ENCODE results near the gene SCLT1.

The SCLT1 gene

DNA sequence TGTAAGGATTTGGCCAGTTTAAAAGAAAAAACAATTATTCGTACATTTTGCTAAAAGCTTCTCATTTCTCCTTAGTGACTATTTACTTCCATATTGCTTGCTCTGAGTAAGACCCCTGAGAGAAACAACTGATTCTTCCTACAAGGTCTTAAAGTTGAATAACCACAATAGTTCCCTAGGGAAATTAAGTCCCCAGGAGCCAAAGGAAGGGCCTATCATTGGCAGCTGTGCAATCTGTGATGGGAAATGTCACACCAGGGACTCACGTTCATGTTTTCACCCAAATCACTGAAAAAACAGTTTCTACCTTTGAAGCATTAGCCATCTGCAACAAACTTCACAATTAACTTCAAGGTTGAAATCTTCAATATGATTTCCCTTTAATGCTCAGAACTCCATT lies 217.1 kb downstream of the SCLT1 start:
- no peak for TF ChIP-seq EGR1 (IDR thresholded peaks at IDR 0.05)
- TF ChIP-seq NFIC (IDR thresholded peaks at IDR 0.05) = no peak
- TF ChIP-seq TEAD4 (IDR thresholded peaks at IDR 0.05) = no peak
- no peak for TF ChIP-seq USF1 (IDR thresholded peaks at IDR 0.05)
- TF ChIP-seq CREB1 (IDR thresholded peaks at IDR 0.05; ENCODE audit: low read depth) = no peak
- TF ChIP-seq FOXM1 (IDR thresholded peaks at IDR 0.05; ENCODE audit: borderline replicate concordance, low read depth) = no peak
- no peak for TF ChIP-seq RAD21 (IDR thresholded peaks at IDR 0.05; ENCODE audit: low read depth)
- no peak for TF ChIP-seq TCF12 (IDR thresholded peaks at IDR 0.05; ENCODE audit: low read depth)
- TF ChIP-seq CEBPB (IDR thresholded peaks at IDR 0.05) = no peak
- no peak for TF ChIP-seq EP300 (IDR thresholded peaks at IDR 0.05; ENCODE audit: borderline replicate concordance)
- no peak for TF ChIP-seq TAF1 (IDR thresholded peaks at IDR 0.05; ENCODE audit: low read depth)
- TF ChIP-seq, protein P1, sequence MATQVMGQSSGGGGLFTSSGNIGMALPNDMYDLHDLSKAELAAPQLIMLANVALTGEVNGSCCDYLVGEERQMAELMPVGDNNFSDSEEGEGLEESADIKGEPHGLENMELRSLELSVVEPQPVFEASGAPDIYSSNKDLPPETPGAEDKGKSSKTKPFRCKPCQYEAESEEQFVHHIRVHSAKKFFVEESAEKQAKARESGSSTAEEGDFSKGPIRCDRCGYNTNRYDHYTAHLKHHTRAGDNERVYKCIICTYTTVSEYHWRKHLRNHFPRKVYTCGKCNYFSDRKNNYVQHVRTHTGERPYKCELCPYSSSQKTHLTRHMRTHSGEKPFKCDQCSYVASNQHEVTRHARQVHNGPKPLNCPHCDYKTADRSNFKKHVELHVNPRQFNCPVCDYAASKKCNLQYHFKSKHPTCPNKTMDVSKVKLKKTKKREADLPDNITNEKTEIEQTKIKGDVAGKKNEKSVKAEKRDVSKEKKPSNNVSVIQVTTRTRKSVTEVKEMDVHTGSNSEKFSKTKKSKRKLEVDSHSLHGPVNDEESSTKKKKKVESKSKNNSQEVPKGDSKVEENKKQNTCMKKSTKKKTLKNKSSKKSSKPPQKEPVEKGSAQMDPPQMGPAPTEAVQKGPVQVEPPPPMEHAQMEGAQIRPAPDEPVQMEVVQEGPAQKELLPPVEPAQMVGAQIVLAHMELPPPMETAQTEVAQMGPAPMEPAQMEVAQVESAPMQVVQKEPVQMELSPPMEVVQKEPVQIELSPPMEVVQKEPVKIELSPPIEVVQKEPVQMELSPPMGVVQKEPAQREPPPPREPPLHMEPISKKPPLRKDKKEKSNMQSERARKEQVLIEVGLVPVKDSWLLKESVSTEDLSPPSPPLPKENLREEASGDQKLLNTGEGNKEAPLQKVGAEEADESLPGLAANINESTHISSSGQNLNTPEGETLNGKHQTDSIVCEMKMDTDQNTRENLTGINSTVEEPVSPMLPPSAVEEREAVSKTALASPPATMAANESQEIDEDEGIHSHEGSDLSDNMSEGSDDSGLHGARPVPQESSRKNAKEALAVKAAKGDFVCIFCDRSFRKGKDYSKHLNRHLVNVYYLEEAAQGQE (IDR thresholded peaks at IDR 0.05; ENCODE audit: low read depth) = no peak
- TF ChIP-seq MAX (IDR thresholded peaks at IDR 0.05) = no peak
- no peak for TF ChIP-seq YY1 (IDR thresholded peaks at IDR 0.05; ENCODE audit: low read depth)

DNA sequence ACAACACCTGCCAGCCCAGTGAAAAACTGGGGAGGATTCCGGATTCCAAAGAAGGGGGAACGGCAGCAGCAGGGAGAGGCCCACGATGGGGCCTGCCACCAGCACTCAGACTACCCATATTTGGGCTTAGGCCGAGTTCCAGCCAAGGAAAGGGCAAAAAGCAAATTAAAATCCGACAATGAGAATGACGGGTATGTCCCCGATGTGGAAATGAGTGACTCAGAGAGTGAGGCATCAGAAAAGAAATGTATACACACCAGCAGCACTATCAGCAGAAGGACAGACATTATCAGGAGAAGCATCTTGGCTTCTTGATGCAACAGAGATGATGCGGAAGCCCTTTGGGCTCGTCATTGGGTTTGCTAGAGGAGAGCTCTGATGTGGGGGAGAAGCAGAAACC lies 221.4 kb downstream of the SCLT1 start:
- no peak for TF ChIP-seq NFIC (IDR thresholded peaks at IDR 0.05)
- TF ChIP-seq FOXM1 (IDR thresholded peaks at IDR 0.05; ENCODE audit: borderline replicate concordance, low read depth) = no peak
- no peak for TF ChIP-seq TCF12 (IDR thresholded peaks at IDR 0.05; ENCODE audit: low read depth)
- TF ChIP-seq CREB1 (IDR thresholded peaks at IDR 0.05; ENCODE audit: low read depth) = no peak
- TF ChIP-seq TEAD4 (IDR thresholded peaks at IDR 0.05) = no peak
- no peak for TF ChIP-seq USF1 (IDR thresholded peaks at IDR 0.05)
- TF ChIP-seq ZBTB7A (IDR thresholded peaks at IDR 0.05; ENCODE audit: low read depth) = no peak
- TF ChIP-seq RAD21 (IDR thresholded peaks at IDR 0.05; ENCODE audit: low read depth) = no peak

GRCh38 chr4:128869776-128870509 lies 223.4 kb downstream of the SCLT1 start:
- no peak for TF ChIP-seq NFIC (IDR thresholded peaks at IDR 0.05)
- TF ChIP-seq, protein P1 (IDR thresholded peaks at IDR 0.05; ENCODE audit: low read depth) = no peak

DNA sequence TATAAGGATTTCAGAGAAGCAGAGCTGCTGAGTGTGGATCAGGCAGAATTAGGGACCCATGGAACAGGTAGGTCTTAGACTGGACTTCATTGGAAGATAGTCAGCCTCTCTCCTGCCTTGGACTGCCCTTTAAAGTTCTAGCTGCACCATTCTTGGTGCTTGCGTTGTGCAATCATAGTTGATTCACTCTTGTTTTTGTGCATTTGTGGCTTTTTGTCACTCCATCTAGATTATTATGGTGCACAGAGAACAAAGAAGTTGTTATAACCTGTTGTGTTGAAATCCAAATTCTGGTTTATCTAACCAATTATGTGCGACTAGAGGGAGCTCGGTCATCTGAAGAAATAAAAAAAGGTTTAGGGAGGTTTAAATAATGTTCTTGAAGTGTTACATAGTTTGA lies 224.6 kb downstream of the SCLT1 start:
- no peak for TF ChIP-seq NFIC (IDR thresholded peaks at IDR 0.05)
- TF ChIP-seq TCF12 (IDR thresholded peaks at IDR 0.05; ENCODE audit: low read depth) = no peak
- no peak for TF ChIP-seq TAF1 (IDR thresholded peaks at IDR 0.05; ENCODE audit: low read depth)
- TF ChIP-seq CEBPB (IDR thresholded peaks at IDR 0.05) = 0 out of 2 replicates have a peak, but pooled peaks have one; percentile 13
- TF ChIP-seq TEAD4 (IDR thresholded peaks at IDR 0.05) = no peak

DNA sequence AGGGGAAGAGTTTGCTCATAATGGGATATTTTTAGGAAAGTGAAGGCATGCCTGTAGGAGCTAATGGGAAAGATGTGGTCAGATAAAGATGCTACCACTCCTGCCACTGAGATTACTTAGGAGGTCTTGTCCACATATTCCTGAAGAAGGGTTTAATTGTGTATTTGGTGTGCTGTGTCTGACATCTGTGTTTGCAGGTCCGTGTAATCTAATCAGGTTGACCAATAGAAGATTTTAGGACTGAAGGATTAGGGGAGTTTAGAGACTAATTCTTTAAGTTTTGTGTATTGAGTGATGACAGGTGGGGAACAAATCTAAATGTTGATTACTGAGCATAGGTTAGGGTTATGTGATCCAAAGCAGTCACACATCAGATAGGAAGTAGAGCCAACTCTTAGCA lies 226.6 kb downstream of the SCLT1 start:
- no peak for TF ChIP-seq TCF12 (IDR thresholded peaks at IDR 0.05; ENCODE audit: low read depth)
- TF ChIP-seq MAX (IDR thresholded peaks at IDR 0.05) = no peak
- no peak for TF ChIP-seq TEAD4 (IDR thresholded peaks at IDR 0.05)
- TF ChIP-seq EGR1 (IDR thresholded peaks at IDR 0.05) = no peak
- no peak for TF ChIP-seq FOXM1 (IDR thresholded peaks at IDR 0.05; ENCODE audit: borderline replicate concordance, low read depth)
- TF ChIP-seq NFIC (IDR thresholded peaks at IDR 0.05) = no peak
- TF ChIP-seq EP300 (IDR thresholded peaks at IDR 0.05; ENCODE audit: borderline replicate concordance) = no peak
- TF ChIP-seq USF1 (IDR thresholded peaks at IDR 0.05) = no peak
- TF ChIP-seq, protein P1 (IDR thresholded peaks at IDR 0.05; ENCODE audit: low read depth) = no peak
- no peak for TF ChIP-seq CEBPB (IDR thresholded peaks at IDR 0.05)
- TF ChIP-seq CREB1 (IDR thresholded peaks at IDR 0.05; ENCODE audit: low read depth) = no peak
- no peak for TF ChIP-seq YY1 (IDR thresholded peaks at IDR 0.05; ENCODE audit: low read depth)
- TF ChIP-seq RAD21 (IDR thresholded peaks at IDR 0.05; ENCODE audit: low read depth) = no peak
- TF ChIP-seq ZBTB7A (IDR thresholded peaks at IDR 0.05; ENCODE audit: low read depth) = no peak
- TF ChIP-seq TAF1 (IDR thresholded peaks at IDR 0.05; ENCODE audit: low read depth) = no peak

All from Ishikawa (cell line).